HG02571 (cell line): ENCODE data around the gene SNAI3.
A peak's percentile ranks its signal among the peaks of the same experiment; 100 is the strongest.

Experiments used
- ATAC-seq: cut with Tn5 transposase; IDR thresholded peaks from one replicate; pipeline ENCODE4 v1.9.1; 2021; ENCODE audit warnings: mild to moderate bottlenecking, moderate library complexity; ENCODE audit not compliant: unreplicated experiment

The SNAI3 gene

GRCh38 chr16:88705801-88706228 lies 19.5 kb upstream of the SNAI3 start:
- ATAC-seq: peak; percentile 14

DNA sequence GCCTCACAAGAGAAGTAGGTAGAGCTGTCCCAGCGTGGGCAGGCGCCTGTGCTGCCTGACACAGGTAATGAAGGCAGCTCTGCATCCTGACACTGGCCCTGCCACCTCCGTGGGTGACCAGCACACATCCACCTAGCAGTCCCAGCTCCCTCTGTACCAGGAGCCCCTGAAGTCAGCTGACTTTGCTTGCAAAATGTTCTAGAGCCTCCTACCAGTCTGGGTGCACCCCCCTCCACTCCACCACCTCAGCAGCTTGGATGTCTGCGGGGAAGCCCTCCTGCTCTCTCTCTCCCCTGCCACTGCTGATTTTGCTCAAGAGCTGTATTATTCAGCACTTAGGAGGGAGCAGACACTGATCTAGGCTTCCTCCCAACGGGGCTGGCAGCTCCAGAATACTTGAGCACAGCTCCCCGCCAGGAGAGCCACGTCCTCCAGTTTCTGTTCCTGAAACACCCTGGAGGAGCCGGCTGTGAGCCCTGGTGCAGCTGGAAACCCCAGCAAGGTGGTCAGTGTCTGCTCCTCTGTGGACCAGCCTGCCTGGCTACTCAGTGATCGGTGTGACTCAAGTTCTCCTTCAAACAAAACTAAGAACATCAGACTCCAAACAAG lies 18.9 kb upstream of the SNAI3 start:
- ATAC-seq: no peak

DNA sequence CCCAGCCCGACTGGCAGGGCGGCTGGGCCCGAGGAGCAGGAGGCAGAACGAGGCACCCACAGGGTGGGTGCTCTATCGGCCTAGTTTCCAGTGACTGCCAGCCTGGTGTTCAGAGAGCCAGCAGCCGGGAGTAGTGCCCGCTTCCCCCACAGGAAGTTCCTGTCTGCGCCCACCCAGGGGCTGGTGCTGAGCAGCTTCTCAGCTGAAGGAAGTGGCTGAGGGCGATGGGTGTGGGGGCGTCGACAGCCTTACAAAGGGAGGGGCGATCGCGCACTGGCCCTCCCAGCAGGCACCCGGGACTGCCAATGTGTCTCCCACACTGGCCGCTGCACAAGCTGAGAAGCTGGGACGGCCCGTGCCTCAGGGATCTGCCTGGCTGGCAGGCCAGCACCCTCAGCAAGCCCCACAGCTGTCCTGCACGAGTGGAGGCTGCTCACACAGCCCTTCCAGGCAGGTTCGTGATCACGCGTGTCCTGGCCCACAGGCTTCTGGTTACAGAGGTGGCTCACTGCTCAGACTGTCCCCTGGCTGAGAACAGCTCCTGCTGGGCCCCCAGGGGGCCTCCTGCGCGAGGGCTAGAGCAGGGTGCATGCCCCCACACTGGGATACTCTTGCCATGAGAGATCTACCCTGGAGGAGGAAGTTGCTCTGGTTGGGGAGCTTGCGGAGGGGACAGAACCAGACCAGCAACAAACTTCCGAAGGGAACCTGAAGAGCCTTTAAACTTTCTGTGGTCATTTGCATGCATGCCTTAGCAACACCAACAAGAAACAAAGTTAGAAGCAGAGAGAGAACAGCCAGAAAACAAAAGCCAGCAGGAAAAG lies 17.4 kb upstream of the SNAI3 start:
- ATAC-seq: no peak

DNA sequence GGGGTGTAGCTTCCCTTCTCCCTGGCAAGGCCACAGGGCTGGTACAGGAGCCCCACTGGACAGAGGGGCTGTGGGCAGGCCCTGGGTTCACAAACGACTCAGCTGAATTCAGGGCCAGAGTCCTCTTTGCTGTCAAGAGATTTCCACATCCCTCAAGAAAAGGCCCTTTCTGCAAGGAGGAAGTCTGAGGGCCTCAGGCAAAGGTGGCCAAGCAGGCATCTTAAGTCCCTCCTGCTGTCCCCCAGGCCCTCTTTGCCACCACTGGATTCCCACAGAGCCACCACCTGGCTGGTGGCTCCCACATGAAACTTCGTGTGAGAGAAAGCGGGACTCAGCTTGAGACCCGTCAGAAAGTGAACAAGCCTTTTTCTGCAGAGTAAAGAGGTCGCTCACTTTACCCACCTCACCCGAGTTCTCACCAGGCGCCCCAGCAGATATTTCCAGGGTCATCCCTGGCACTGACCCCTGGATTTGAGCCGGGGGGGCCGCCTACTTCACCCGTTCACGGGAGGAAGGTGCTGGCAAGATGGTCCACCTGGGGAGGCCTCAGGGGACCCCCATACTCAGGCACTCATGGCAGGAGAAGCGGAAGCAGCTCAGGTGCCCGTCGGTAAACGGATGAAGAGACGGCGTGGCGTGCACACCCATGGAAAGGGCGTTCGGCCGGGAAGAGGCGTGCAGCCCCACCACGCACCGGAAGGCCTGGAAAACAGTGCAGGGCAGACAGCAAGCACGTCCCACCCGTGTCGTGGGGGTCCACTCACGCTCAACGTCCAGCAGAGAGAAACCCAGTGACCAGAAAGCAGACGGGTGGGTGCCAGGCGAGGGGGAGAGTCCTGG lies 16.3 kb upstream of the SNAI3 start:
- ATAC-seq: no peak

- no peak for ATAC-seq
These were observed 15.5 kb upstream of the SNAI3 start for GRCh38 chr16:88701581-88702370.

DNA sequence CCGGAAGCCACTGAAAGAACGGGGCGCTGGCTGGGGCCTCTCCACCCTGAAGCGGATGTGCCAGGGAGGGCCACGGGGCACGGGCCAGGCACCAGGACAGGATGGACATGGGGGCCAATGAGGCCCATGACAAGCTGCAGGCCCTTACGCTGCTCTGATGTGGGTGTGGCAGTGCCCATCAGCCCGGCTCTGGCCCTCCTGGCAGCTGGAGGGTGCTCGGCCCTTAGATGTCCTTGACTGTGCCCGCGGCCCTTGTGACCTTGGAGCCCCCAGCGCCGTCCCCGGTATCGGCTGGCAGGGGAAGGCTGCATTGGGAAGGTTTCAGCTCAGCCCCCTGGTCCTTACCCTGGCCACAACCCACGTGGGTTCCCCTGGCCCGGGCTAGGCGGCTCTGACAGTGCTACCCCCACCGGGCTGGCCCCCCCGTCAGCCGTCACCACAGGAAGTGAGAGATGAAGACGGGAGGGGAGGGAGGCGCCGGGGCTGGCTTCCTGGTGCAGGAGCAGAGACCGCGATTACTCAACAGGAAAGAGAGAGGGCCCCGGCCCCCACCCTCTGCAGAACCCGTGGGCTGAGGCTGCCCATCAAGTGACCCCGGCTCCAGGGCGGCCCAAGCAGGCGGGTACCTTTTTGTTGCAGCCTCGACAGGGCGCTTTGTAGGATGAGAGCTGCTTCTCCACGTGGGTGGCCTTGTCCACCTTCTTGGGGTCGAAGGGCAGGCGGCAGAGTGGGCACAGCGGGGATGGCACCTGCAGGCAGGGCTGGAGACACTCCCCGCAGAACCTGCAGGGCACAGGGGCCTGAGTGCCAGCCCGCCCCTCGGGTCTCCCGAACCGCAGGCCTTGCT lies 14.6 kb upstream of the SNAI3 start:
- peak; percentile 64 for ATAC-seq

DNA sequence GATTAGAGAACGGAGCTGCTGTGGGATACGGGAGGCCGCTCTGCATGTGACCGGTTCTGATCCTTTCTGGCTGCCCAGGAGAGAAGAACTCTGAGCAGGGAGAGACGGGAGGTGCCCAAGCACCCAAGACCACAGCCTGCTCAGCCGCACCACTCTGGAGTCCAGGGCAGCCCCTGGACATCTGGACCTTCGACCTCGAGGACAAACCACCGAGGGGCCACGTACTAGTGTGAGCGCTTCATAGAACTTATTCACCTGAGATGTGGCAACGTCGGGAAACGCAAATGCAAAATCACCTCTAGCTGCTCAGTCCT lies 14.0 kb upstream of the SNAI3 start:
- no peak for ATAC-seq

- ATAC-seq: no peak
These were observed 12.9 kb upstream of the SNAI3 start for GRCh38 chr16:88699180-88699579.

DNA sequence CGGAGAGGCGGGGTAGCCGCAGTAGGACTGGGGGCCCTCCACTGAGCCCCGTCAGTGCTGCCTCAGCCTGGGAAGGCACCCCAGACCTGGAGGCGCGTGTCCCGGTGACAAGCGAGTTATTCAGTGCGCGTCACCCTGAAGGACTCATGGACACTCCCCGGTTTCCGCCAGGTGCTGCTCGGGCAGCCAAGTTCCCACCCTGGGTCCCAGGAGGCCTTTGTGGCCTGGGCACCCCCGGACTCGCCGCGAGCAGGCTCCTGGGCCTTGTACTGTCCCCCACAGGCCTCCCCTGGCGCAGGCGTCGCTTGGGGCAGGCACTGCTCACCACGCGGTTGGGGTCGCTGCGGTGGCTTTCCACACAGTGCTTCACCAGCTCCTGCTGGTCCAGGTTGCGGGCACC lies 12.3 kb upstream of the SNAI3 start:
- no peak for ATAC-seq

DNA sequence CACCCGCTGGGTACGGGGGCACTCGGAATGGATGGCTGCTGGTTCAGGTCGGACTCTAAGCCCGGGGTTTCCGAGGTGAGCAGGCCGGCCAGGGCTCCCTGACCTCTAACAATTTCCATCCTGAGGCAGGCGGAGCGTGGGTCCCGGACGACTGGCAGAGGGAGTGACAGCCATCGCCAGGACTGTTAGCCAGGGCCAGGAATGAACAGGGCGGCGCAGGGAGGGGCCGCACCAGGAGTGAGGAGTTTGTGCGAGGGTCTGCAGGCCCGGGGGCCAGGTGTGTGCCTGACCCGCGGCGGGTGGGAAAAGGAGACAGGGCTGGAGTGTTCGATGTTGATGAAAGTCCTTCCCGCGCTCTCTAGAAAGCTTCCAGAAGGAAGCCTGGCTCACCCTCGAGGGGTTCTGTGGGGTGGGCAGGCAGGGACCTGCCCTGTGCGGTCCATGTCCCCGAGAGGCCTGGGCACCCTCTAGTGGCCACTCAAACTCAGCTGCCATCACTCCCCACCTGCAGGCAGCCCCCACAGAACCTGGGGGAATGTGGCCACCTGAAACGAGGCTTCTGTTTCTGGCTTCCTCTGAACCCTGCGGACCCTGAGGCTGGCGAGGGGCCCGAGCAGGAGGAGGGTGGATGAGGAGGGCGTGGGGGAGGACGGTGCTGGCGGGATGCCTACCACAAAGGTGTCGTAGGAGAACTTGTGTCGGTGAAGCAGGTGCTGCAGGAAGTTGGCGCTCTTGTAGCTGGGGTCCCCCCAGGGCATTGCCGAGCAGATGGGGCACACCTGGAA lies 11.7 kb upstream of the SNAI3 start:
- ATAC-seq: no peak

GRCh38 chr16:88697116-88697830 lies 11.0 kb upstream of the SNAI3 start:
- ATAC-seq: no peak

GRCh38 chr16:88696441-88696840 lies 10.1 kb upstream of the SNAI3 start:
- ATAC-seq: no peak

- ATAC-seq: no peak
These were observed 9.4 kb upstream of the SNAI3 start for GRCh38 chr16:88695753-88696152.

GRCh38 chr16:88695218-88695617 lies 8.9 kb upstream of the SNAI3 start:
- no peak for ATAC-seq

DNA sequence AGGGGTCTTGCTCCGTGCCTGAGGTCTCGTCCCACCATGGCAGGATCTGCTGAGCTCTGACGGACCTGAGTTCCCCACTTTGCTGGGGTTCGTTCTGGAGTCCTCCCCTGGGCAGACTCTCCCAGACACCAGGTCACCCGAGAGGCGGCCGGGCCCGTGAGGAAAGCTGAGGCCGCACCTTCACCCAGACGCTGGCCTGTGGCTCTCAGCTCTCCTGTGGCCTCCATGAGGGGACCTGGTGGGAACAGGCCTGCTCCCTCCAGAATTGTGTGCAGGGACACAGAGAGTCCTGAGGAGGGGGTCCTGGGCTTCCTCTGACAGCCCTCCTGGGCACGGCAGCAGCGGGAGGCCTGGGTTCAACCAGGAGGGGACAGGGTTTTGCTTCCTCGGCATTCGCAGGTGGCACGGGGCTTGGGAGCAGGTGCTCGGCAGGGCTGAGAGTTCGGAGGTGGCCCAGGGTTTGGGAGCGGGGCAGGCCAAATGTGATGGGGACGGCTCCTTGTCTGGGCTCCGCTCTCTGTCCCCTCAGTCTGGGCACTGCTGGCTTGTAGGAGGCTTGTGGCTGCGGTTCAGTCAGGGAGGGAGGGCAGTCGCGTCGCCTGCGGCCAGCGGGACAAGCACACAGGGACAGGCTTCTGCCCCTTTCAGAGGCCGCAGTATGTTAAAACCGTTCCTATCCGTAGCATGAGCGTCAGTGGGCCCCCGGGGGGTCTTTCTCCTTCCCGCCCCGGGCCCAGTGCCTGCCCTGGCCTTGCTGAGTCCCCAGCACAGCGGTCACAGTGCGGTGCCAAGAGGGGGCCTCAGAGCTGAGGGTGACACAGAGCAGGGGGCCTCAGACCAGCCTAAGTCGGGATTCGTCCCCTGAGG lies 8.1 kb upstream of the SNAI3 start:
- no peak for ATAC-seq

DNA sequence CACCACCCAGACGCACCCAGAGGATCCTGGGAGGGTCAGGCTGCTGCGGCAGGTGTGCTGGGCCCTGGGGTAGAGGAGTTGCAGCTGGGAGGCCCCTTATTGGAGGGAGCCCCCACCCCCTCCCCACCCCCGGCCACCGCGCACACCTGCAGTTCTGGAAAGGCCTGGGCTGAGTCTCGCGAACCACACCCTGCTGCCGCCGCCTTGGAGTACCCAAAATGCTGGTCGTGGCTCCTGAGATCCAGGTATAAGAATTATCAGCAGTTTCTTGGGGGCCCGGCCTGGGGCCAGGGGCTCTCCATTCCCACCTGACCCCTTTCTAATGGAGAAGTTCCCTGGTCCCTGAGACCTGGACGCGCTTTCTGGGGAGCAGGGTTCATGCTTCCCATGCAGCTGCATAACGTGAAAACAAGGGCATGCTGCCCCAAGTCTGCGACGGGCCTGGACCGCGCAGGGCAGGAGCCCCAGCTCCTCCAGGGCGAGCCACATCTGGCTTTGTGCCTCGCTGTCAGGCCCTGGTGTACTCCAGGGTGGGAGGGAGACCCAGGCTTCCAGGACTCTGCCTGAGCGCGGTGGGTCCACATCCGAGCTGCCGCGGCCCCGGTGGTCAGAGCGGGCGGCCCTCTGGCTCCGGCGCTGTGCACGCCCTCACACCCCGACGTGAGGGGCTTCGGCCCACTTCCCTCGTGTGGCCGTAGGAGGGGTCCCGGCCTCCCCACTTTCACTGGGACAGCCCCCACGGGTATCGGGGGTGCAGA lies 7.3 kb upstream of the SNAI3 start:
- no peak for ATAC-seq

DNA sequence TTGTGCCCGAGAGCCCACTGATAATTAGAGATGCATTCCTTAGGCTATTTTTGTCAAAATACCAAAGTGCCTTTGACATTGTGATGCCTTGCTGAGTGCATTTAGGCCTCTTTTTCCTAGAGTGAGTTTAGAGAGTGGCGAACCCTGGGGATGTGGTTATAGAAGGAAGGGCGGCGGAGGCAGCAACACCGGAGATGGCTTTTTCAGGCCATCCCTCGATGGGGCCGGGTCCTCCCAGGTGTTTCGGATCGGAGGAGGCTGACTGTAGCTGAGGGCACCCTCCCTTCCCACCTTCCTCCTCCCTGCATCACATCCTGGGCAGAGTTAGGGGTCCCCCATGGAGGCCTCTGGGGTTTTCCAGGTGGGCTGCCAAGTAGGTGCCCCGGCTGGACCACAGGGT lies 6.6 kb upstream of the SNAI3 start:
- no peak for ATAC-seq
